Activated CD4-positive, alpha-beta T cell treated with anti-CD3 and anti-CD28 coated beads for 24 hours (primary cell): ENCODE data around the gene EPOP.

ENCODE experiments used
- DNase-seq, 2 donors: peaks; one replicate each; pipeline ENCODE4 v3.0.0-alpha.2; 2020; ENCODE audit warnings: low read depth in 2 of 2

Gene EPOP

DNA sequence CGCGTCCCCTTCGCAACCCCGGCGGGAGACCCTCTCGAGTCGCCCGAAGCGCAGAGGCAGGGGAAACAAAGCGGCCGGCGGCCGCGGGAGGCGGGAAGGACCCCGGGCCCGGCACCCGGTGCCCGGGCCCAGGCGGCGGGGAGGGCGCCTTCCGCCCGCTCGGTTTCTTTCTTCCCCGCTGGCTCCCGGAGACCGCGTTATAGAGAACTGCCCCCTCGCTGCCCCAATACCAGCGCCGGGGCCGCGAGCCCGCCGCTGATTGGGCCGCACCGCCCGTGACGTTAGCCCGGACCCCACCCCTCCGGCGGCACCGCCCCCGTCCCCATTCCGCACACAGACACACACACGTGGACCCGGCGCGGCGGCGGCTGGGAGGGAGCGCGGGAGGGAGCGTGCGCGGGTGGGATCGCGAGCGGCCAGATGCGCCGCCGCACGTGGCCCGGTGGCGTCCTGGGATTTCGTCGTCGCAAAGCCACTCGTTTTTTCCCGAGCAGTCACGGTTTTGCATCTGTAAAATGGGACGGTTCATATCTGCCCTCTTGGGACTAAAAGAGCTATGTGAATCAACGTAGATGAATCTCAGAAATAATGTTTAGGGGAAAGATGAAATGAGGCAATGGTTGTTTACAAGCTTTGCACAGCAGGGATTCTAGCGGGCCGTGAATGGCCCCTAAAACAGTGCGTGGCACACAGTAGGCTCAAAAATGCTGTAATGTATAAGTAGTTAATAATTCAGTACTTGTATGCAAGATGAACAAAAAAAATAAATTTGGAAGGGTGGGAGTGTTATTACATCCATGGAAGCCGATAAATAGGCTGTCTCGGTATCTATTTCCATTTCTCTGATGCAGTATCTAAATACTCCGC is at the start of gene EPOP:
EPOP (minus strand) TSS at position 209 of the 867 bp plus-strand sequence. CDS start 462 bp downstream, outside the sequence.
- DNase-seq: peak; percentile 88 to 93

DNA sequence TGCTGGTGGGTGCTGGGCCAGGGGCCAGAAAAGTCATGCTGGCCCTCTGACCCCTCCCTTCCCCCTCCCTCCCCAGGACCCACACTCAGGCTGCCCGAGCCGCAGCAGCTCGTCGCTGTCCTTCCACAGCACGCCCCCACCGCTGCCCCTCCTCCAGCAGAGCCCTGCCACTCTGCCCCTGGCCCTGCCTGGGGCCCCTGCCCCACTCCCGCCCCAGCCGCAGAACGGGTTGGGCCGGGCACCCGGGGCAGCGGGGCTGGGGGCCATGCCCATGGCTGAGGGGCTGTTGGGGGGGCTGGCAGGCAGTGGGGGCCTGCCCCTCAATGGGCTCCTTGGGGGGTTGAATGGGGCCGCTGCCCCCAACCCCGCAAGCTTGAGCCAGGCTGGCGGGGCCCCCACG is 47.0 kb upstream of the EPOP start:
- no peak for DNase-seq

DNA sequence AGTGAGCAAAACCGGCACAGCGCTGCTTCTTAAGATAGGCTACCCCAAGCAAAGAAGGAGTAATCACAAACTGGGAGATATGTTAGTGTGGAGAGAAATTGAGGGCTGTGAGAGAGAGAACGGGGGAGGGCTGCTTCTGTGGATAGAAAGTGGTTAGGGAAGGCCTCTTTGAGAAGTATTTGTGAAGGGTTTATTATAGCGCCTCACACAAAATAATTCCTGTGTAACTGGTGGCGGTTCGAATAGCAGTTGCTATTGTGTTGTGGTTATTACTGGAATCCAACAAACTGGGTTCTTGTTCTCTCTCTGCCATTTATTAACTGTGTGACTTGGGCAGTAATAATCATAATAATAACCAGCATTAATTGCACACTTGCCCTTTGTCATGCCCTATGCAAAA is 46.2 kb upstream of the EPOP start:
- no peak for DNase-seq

DNA sequence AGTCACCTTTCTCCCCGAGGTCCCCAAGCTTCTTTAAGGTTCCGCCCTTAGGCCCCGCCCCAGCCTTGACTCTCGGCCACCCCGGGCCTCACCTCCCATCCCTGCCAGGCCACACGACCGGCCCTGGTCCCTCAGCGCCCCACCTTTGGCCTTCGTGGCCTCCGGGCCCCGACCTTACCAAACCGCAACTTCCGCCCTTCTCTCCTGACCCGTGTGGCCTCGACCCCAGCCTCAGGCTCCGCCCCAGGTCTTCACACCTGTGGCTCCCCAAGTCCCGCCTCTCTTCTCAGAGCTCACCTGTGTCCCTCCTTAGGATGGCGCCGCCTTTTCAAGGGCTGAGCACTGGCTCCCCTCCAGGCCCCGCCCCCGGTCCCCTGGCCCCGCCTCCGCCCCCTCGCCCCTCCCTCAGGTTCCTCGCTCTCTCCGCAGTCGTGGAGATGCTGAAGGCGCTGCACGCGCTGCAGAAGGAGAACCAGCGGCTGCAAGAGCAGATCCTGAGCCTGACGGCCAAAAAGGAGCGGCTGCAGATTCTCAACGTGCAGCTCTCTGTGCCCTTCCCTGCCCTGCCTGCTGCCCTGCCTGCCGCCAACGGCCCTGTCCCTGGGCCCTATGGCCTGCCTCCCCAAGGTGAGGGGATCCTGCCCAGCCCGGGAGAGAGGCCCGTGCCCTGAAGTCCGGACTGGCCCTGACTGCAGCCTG is 45.3 kb upstream of the EPOP start:
- DNase-seq: no peak

DNA sequence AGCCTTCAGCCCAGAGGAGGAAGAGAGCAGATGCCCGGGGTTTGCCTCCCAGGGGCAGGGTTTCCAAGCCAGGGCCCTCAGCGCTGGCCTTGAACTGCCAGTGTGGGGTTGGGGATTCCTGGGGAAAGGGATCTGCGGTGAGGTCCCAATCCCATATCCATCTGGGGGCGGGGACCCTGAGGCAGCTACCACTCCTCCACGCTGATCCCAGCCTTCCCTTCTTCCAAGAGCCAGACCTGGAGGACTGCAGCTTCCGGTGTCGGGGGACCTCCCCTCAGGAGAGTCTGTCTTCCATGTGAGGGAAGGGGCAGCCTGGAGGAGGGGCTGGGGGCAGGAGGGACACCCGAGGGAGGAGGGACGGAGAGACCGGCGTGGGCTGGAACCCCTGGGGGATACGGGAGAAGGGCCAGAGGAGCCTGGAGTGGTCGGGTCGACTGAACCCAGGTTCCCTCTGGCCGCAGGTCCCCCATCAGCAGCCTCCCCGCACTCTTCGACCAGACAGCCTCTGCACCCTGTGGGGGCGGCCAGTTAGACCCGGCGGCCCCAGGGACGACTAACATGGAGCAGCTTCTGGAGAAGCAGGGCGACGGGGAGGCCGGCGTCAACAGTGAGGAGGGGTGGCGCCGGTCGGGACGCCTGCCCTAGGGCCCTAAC is 44.7 kb upstream of the EPOP start:
- no peak for DNase-seq

DNA sequence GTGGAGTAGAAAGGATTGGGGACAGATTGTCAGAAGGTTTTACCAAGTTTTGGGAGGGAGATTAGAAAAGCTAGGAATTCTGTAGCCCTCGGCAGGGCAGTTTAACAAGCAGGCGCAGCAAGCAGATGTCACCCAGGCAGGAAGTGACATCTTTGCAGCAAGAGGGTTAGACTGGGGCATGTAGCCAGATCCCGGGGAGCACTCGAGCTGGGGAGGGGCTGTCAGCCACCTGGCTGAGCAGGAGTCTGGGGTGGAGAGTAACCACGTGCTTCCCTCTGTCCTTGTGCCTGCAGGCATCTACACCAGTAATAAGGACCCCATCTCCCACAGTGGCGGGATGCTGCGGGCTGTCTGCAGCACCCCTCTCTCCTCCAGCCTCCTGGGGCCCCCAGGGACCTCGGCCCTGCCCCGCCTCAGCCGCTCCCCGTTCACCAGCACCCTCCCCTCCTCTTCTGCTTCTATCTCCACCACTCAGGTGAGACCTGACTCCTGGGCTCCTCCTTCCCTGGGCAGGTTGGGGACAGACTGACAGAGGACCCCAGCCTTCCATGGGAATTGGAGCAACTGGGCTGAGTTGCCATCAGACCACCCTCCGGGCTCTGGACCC is 42.5 kb upstream of the EPOP start:
- no peak for DNase-seq

DNA sequence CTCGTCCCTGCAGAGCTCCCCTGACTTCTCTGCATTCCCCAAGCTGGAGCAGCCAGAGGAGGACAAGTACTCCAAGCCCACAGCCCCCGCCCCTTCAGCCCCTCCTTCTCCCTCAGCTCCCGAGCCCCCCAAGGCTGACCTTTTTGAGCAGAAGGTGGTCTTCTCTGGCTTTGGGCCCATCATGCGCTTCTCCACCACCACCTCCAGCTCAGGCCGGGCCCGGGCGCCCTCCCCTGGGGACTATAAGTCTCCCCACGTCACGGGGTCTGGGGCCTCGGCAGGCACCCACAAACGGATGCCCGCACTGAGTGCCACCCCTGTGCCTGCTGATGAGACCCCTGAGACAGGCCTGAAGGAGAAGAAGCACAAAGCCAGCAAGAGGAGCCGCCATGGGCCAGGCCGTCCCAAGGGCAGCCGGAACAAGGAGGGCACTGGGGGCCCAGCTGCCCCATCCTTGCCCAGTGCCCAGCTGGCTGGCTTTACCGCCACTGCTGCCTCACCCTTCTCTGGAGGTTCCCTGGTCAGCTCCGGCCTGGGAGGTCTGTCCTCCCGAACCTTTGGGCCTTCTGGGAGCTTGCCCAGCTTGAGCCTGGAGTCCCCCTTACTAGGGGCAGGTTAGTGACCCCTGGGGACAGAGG is 41.7 kb upstream of the EPOP start:
- DNase-seq: no peak

DNA sequence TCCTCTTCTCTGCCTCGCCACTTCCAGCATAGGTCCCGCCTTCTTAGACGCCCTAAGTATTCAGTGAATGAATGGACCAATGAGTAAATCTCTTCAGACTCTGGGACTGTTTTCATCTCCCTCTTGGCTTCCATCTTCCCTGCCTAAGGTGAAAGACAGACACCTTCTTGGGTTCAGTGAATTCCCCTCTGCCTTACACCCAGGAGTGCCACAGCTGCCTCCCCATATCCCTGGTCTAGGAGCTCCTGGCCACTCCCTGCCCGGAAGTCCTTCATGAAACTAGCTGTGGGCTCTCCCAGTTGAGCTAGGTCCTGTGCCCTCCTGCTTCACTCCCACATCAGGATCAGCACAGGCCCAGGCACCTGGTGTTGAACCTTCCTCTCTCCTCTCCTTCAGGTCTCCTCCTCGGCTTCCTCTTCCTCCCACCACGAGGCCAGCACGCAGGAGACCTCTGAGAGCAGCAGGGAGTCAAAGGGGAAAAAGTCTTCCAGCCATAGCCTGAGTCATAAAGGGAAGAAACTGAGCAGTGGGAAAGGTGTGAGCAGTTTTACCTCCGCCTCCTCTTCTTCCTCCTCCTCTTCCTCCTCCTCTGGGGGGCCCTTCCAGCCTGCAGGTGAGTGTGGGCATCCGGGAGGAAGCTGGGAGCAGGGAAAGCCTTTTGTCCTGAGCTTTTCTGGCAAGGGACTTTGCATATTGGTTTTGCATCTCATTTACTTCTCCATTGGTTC is 40.6 kb upstream of the EPOP start:
- DNase-seq: no peak

DNA sequence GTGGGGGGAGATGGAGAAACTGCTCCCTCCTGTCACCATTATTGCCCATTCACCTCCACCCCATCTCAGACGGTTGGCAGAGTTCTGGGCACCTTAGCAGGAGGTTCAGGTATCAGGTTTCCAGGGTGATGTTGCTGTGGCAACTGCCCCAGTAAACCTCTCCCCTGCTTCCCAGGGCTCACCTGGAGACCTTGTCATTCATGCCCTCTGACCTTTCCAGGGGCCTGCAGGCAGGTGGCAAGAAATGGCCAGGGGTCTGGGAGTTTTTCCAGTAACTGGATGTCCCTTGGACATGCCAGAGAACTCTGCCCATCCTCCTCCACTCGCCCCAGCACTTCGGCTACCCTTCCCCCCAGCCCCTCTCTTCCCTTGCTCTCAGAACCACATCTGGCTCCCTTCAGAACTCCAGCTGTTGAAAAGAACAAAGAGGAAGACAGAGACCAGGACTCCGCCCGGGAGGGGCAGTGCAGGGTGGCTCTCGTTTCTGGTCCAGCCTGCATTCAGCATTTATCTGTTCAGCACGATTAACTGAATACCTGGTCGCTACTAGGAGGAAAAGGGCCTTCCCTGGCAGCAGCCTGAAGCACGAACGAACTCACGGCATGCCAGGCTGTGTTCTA is 38.8 kb upstream of the EPOP start:
- no peak for DNase-seq

DNA sequence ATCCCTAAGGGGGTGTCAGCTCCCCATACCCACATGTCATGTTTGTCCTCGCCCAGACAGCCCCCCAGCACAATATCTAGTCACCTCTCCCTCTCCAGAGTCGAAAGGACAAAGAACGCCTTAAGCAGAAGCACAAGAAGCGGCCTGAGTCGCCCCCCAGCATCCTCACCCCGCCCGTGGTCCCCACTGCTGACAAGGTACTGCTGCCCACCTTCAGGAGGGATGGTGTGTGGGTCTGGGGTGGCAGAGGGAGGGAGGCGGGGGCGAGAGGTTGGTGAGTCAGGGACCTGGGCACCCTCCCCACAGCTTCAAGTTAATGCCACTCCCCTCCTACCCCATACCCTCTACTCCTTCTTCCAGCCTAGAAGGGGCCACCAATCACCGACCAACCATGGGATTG is 37.8 kb upstream of the EPOP start:
- DNase-seq: no peak

DNA sequence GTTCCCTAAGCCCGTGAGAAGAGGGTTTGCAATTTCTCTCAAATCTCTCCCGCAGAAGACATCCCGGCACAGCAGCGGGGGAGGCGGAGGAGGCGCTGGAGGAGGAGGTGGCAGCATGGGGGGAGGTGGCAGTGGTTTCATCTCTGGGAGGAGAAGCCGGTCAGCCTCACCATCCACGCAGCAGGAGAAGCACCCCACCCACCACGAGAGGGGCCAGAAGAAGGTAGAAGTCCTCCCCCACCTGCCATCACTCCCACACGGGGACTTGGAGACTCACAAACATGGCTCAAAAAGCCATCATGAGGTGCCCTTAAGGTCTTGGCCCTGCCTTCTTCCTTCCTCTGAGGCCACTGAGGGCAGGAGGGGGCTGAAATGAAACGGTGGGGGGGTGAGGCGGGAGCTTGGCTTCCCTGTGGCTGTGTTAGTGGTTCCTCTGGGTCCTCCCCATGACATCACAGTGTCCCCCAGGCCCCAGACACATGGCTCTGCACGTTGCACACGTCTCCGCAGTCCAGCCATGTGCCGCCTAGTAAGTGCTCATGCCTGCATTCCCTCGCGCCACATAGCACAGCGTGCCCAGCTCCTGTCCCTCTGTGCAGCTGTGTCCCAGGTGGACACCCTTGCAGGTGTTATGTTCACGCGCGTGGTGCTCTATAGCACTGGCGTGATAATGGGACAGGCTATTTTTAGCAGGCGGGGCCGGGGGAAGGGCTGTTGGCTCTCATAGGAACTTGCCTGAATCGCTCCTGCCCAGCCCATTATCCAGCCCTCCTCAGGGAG is 37.2 kb upstream of the EPOP start:
- no peak for DNase-seq

DNA sequence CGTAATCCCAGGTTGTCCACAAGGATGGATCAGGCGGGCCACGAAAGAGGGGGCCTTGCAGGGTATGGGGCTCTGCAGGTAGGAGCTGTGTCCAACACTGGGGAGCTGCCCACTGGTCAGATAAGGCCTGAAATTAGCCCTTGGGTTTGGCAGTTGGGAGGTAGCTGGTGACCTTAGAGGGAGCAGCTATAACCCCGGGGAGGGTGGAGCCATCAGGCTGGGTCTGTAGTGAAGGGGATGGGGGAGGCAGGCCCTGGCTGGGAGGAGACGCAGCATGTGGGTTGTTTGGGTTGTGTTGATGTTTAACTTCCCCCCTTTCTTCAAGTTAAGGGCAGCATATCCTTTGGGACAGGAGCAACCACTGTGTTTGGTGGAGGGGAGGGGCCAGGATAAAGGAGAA is 36.2 kb upstream of the EPOP start:
- no peak for DNase-seq

DNA sequence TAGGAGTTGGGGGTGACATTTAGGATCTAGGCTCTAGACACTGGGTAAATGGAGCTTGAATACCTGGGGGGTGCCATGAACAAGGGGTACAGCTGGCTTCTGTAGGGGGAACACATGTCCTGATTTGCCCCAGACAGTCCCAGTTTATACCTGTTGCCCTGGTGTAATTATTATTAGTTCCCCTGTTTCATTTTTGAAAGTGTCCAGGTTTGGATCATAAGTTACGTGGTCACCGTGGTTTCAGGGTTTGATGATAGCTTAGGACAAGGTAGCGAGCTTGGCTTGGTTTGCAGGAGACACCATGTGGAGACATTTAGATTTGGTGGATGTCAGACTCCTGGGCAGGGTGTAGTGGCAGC is 35.8 kb upstream of the EPOP start:
- no peak for DNase-seq

DNA sequence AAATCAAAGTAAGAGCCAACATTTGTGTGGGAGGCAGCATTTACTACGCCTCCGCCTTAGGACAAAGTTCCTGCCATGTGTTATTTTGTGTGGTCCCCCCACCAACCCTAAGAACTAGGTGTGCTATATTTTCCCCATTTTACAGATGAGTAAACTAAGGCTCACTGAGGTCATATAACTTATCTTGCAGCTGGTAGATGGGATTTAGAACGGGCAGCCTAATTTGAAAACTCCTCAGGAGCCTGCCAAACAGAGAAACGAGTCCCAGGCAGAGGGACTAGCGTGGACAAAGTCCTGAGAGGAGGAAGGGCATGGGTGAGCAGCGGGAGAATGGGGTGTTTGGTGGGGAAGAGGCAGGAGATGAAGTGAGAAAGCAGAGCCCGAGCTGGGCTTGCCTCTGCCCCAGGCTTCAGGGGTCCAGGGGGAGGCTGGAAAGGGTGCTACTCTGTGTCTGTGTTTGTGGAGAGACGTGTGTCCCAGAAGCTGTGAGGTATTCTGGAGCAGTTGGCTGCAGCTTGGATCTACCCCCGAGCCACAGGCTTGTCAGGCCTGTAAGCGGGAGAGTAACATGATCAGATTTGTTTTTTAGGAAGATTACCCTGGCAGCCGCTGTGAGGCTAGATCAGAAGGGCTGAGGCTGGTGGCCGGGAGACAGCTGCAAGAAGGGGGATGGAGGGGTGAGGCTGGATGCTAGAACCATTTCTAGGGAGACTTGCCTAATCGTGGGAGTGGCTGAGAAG is 35.3 kb upstream of the EPOP start:
- DNase-seq: no peak

DNA sequence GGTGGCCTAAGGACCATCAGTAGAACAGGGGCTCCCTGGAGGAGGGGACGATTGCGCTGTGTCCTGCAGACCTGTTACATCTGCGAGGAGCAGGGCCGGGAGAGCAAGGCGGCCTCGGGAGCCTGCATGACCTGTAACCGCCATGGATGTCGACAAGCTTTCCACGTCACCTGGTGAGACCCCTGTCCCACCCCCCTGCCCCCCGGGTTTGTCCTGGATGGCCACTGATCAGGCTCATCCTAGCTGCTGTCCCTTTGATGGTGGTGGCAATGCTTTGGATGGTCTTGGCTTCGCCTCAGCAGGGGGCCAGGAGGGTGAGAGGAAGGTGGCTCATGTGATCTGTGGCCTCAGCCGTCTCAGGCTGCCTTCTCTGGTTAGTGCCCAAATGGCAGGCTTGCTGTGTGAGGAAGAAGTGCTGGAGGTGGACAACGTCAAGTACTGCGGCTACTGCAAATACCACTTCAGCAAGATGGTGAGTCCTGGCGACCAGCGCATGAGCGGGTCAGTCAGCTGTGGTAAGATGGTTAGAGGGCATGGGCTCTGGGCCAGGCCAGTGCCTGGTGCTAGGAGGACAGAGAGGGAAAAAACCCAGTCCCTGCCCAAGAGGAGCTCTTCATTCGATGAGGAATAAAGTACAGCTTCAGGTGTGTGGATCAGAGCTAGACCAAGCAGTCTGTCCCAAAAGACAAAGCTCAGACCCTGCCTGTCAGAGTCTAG is 34.5 kb upstream of the EPOP start:
- DNase-seq: no peak

DNA sequence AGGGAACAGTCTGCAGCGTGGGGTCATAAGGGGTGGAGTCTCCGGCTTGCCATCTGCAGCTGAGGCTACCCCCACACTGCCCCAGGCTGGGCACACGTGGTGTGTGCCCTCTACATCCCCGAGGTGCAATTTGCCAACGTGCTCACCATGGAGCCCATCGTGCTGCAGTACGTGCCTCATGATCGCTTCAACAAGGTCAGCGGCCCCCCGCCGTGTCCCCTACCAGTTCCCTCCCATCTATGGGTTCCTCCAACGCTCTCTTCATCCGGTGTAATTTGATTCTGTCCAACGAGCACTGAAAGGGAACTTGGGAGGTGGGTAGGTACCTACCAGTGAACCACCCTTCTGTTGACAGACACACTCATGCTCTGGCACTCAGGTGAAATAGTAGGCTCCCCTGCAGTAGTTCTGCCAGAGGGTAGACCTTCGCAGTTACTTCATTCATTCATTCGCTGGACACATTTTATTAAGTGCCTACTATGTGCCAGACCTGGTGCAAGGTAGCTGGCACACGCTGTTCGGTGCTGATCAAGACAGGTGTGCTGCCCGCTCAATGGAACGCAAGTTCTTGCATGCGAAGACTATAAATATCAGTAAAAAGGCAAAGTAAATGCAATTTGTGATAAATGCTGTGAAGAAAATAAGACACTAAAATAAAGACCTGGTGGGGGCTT is 33.1 kb upstream of the EPOP start:
- DNase-seq: no peak

DNA sequence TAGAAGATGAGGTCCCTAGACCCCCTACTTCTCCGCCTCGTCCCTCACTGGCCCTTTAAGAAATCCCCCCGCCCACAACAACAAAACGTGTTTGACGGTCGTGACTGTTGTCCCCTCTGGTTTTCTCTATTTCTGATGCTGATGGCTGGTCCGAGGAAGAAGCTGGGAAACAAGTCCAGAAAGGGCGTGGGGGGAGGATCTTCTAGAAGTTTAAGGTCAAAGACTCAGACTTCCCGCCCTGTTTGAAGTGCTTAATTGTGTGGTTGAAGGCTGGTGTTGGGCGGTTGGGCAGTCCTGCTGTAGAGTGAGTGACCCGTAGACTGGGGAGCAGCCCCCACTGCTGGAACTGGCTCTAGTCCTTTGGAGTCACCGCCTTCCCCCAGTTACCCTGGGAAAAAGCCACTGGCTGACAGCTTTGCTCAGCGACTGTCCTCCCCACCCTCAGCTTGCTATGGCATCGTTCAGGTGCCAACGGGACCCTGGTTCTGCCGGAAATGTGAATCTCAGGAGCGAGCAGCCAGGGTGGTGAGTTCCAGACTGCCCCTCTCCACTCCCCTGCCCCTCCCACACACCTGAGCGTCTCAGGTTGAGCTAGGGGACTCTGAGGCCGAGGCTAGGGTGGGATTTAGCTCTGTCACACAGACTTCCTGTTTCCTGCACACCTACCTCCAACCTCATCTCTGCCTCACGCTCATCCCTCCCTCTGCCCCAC is 31.9 kb upstream of the EPOP start:
- no peak for DNase-seq
